Liver (tissue), 9 donors: ENCODE results near the gene EXOC3L1. TPM values are rescaled to one million over a fixed set of nuclear protein-coding genes. Genes with fewer than 3 reads are reported as not detected.

Experiments
- DNase-seq: peaks from one replicate; pipeline ENCODE4 v3.0.0-alpha.2; 2017; ENCODE audit warnings: low spot score
- H3K27ac ChIP-seq, 2 donors: one replicate each; pipeline ENCODE4 v1.7.0; 2013; ENCODE audit warnings: inconsistent platforms in 2 of 2, low read length in 2 of 2, control low read depth in 1 of 2, low read depth in 1 of 2, mild to moderate bottlenecking in 1 of 2
- H3K27me3 ChIP-seq, 4 donors: one replicate each; pipeline versions ENCODE4 v1.6.1 to v1.7.0; 2013; ENCODE audit warnings: low read length in 3 of 4, inconsistent platforms in 1 of 4, mild to moderate bottlenecking in 1 of 4, moderate library complexity in 1 of 4; ENCODE audit not compliant: control insufficient read depth in 4 of 4, insufficient read depth in 4 of 4
- H3K36me3 ChIP-seq, 4 donors: one replicate each; pipeline versions ENCODE4 v1.6.1 to v1.7.0; 2013; ENCODE audit warnings: low read length in 3 of 4, mild to moderate bottlenecking in 3 of 4, low read depth in 1 of 4, moderate library complexity in 1 of 4; ENCODE audit not compliant: control insufficient read depth in 4 of 4, insufficient read depth in 3 of 4
- H3K4me1 ChIP-seq, 4 donors: one replicate each; pipeline versions ENCODE4 v1.6.1 to v1.7.0; 2013; ENCODE audit warnings: low read length in 3 of 4, mild to moderate bottlenecking in 3 of 4, moderate library complexity in 1 of 4; ENCODE audit not compliant: control insufficient read depth in 4 of 4, insufficient read depth in 4 of 4
- H3K4me3 ChIP-seq, 3 donors: one replicate each; pipeline versions ENCODE4 v1.6.1 to v1.7.0; 2013; ENCODE audit warnings: low read length in 3 of 3, control low read depth in 1 of 3, low read depth in 1 of 3, mild to moderate bottlenecking in 1 of 3
- H3K9ac ChIP-seq, 2 donors: one replicate each; pipeline ENCODE4 v1.7.0; 2013; ENCODE audit warnings: low read length in 2 of 2, mild to moderate bottlenecking in 2 of 2, moderate library complexity in 2 of 2, control low read depth in 1 of 2, low read depth in 1 of 2
- H3K9me3 ChIP-seq, 4 donors: one replicate each; pipeline versions ENCODE4 v1.6.1 to v1.7.0; 2013; ENCODE audit warnings: low read length in 3 of 4; ENCODE audit not compliant: control insufficient read depth in 4 of 4
- EGR1 ChIP-seq, 2 donors: IDR thresholded peaks; 2 replicates each; pipeline ENCODE4 v1.6.1; 2016 to 2018; ENCODE audit warnings: antibody characterized with exemption in 2 of 2, low read depth in 2 of 2
- FOXA1 ChIP-seq: IDR thresholded peaks from 2 replicates; pipeline ENCODE4 v1.6.1; 2016; ENCODE audit warnings: antibody characterized with exemption
- FOXA2 ChIP-seq: IDR thresholded peaks from 2 replicates; pipeline ENCODE4 v1.6.1; 2016; ENCODE audit warnings: antibody characterized with exemption
- GABPA ChIP-seq, 2 donors: IDR thresholded peaks in 1 of 2; conservative IDR thresholded peaks in 1 of 2; 2 replicates each; pipeline ENCODE4 v1.6.1; 2016; ENCODE audit warnings: antibody characterized with exemption in 2 of 2, mild to moderate bottlenecking in 1 of 2, moderate library complexity in 1 of 2
- HNF4A ChIP-seq, 2 donors: conservative IDR thresholded peaks; 2 replicates each; pipeline ENCODE4 v1.6.1; 2016; ENCODE audit warnings: antibody characterized with exemption in 2 of 2, mild to moderate bottlenecking in 2 of 2
- HNF4G ChIP-seq: IDR thresholded peaks from 2 replicates; pipeline ENCODE4 v1.6.1; 2016; ENCODE audit warnings: antibody characterized with exemption
- JUND ChIP-seq, 2 donors: IDR thresholded peaks; 2 replicates each; pipeline ENCODE4 v1.6.1; 2016; ENCODE audit warnings: antibody characterized with exemption in 2 of 2
- NR2F2 ChIP-seq: IDR thresholded peaks from 2 replicates; pipeline ENCODE4 v1.6.1; 2016; ENCODE audit warnings: antibody characterized with exemption
- RAD21 ChIP-seq, 2 donors: IDR thresholded peaks; 2 replicates each; pipeline ENCODE4 v1.6.1; 2016; ENCODE audit warnings: antibody characterized with exemption in 2 of 2, mild to moderate bottlenecking in 2 of 2
- RXRA ChIP-seq, 2 donors: IDR thresholded peaks; 2 replicates each; pipeline ENCODE4 v1.6.1; 2017 to 2018; ENCODE audit warnings: antibody characterized with exemption in 2 of 2, mild to moderate bottlenecking in 1 of 2
- SP1 ChIP-seq: IDR thresholded peaks from 2 replicates; pipeline ENCODE4 v1.6.1; 2018; ENCODE audit warnings: antibody characterized with exemption, mild to moderate bottlenecking
- TAF1 ChIP-seq: conservative IDR thresholded peaks from 2 replicates; pipeline ENCODE4 v1.6.1; 2016; ENCODE audit warnings: antibody characterized with exemption, mild to moderate bottlenecking
- YY1 ChIP-seq: IDR thresholded peaks from 2 replicates; pipeline ENCODE4 v1.6.1; 2016; ENCODE audit warnings: antibody characterized with exemption, mild to moderate bottlenecking
- WGBS: extraction: QIAGEN DNeasy Blood & Tissue Kit; methylation state at CpG from one replicate; pipeline ENCODE4 v1.1.7; 2013; 5-methylcytosine and 5-hydroxymethylcytosine counted together
- polyA plus RNA-seq, 2 donors: library from polyadenylated mRNA; stranded (reverse) in 1 of 2; unstranded in 1 of 2; fragments of 200-250 nt in 1 of 2; fragments of >200 nt in 1 of 2; fragmentation: Nextera tagmentation in 1 of 2; extraction: Ambion mirVana in 1 of 2; gene quantifications; one replicate each; pipeline versions ENCODE4 v1.2.1 to v1.2.3, GENCODE V29; 2013 to 2015
- total RNA-seq, 2 donors: library from RNA; depleted of rRNA; stranded (reverse); fragments of >200 nt; gene quantifications; one replicate each; pipeline ENCODE4 v1.2.3, GENCODE V29; 2014
- TF ChIP-seq, protein P1 (sequence below): IDR thresholded peaks from 2 replicates; pipeline ENCODE4 v1.6.1; 2016; ENCODE audit warnings: antibody characterized with exemption
- TF ChIP-seq, protein P2 (sequence below): IDR thresholded peaks from 2 replicates; pipeline ENCODE4 v1.6.1; 2016; ENCODE audit warnings: antibody characterized with exemption
- TF ChIP-seq, protein P3 (sequence below): fragments of 150-350 bp; IDR thresholded peaks from 2 replicates; pipeline ENCODE4 v1.5.1; 2017; ENCODE audit warnings: improper control_type of control experiment, low read depth, low read length; ENCODE audit not compliant: missing input control
- donor health status: healthy.
- donor health status: healthy.
- donor health status: healthy.
- donor health status: healthy.
- donor health status: healthy.

EXOC3L1 gene
- total and polyA plus RNA-seq, 4 donors: 1.1 to 3.7 (median 2.8) TPM

DNA sequence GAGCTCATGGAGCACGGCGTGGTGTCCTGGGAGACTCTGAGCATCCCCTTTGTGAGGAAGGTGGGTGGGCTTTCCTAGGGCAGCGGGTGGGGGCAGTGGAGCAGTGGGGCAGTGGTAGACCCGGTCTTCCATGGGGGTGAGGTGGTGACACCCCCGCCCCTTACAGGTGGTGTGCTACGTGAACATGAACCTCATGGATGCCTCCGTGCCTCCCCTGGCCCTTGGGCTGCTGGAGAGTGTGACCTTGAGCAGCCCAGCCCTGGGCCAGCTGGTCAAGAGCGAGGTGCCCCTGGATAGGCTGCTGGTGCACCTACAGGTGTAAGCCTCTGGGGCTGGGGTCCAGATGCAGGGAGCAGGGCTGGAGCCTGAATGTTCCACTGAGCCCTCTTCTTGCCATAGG lies 10.6 kb upstream of the EXOC3L1 start:
- TF ChIP-seq HNF4A (conservative IDR thresholded peaks at IDR 0.05): no peak
- TF ChIP-seq EGR1 (IDR thresholded peaks at IDR 0.05; ENCODE audit: low read depth in 2 of 2): no peak
- no peak for TF ChIP-seq SP1
- TF ChIP-seq, protein P1, sequence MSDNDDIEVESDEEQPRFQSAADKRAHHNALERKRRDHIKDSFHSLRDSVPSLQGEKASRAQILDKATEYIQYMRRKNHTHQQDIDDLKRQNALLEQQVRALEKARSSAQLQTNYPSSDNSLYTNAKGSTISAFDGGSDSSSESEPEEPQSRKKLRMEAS: no peak
- no peak for DNase-seq
- Histone ChIP-seq H3K9me3 (no peaks in the 10 kb centered on the region), H3K27ac (no peak overlapping the region), H3K4me3 (no peak overlapping the region), H3K9ac (no peak overlapping the region), H3K27me3 (no peaks in the 10 kb centered on the region), H3K36me3 (peaks cover 15 to 55% (median 21%) of the 10 kb centered on the region in 4 donors), H3K4me1 (peaks cover 0 to 16% (median 6%) of the 10 kb centered on the region in 4 donors)
- 93% methylated on average over 8 of the region's 8 CpGs for whole genome bisulfite sequencing

DNA sequence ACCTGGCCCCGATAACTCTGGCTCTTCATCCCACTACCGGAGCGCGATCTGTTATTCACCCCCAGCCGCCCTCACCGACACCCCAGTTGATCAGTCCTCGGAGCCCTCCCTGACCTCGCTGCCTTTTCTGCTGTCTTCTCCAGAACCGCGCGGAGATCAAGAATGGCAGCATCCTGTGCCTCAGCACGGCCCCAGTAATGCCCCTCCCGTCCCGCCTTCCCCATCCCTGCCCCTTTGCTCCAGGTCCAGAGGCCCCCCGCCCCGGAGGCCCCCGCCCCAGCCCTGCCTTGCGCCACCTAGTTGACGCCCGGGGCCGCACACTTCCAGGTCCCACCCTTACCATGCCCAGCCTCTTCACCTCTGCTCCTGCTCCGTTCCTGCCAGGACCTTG lies 9.9 kb upstream of the EXOC3L1 start:
- H3K4me1 ChIP-seq: peaks cover 0 to 16% (median 6%) of the 10 kb centered on the region in 4 donors
- no peak for DNase-seq
- H3K9ac ChIP-seq: no peak overlapping the region
- H3K36me3 ChIP-seq: peaks cover 19 to 61% (median 23%) of the 10 kb centered on the region in 4 donors
- no peak overlapping the region for H3K27ac ChIP-seq
- WGBS: 36% methylated on average over 22 of the region's 22 CpGs
- H3K9me3 ChIP-seq: no peaks in the 10 kb centered on the region
- no peak for TF ChIP-seq FOXA1
- TF ChIP-seq RXRA (IDR thresholded peaks at IDR 0.05): no peak
- TF ChIP-seq, protein P2, sequence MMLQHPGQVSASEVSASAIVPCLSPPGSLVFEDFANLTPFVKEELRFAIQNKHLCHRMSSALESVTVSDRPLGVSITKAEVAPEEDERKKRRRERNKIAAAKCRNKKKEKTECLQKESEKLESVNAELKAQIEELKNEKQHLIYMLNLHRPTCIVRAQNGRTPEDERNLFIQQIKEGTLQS: no peak
- TF ChIP-seq NR2F2: no peak
- TF ChIP-seq GABPA (IDR thresholded peaks at IDR 0.05 in 1 of 2, conservative IDR thresholded peaks at IDR 0.05 in 1 of 2): no peak
- TF ChIP-seq, protein P1: no peak
- TF ChIP-seq FOXA2: no peak
- TF ChIP-seq HNF4G: no peak
- no peak for TF ChIP-seq HNF4A (conservative IDR thresholded peaks at IDR 0.05)
- no peak for TF ChIP-seq SP1
- TF ChIP-seq RAD21 (IDR thresholded peaks at IDR 0.05): no peak
- H3K27me3 ChIP-seq: no peaks in the 10 kb centered on the region
- peak overlapping the region in 1 of 3 donors; percentile 49 for H3K4me3 ChIP-seq

DNA sequence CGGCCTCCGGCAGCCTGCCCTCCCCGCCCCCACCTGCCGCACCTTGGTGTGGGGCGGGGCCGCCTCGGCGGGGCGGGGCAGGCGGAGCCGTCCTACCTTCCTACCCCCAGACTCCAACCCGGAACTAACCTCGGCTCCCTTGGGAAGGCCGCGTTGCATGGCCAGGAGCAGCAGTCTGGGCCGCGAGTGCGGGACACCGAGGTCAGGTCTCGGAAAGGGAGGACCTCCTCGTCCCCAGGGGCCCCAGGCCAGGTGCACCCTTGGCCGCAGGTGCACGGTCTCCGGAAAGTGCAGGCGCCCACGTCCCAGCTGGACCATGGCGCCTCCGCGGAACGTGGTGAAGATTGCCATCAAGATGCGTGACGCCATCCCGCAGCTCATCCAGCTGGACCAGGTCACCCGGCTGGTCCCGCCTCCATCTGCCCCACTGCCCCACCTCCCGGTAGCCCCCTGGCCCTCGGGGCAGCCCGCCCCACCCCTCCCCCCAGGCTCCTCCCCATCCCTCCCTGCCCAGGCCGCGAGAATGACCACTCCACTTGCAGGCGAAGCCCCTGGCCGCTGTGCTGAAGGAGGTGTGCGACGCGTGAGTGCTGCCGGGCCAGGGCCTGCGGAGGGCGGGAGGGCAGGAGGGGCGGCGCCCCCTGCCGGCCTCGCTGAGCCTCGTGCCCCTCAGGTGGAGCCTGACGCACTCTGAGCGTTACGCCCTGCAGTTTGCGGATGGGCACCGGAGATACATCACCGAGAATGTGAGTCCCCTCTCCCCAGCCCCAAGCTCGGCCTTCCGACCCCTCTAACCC lies 9.3 kb upstream of the EXOC3L1 start, which contains the start of gene ELMO3:
ELMO3 (plus strand) TSS at position 121 of the 797 bp plus-strand sequence; CDS start at position 317, 196 bp downstream.
- DNase-seq: no peak
- peaks cover 0 to 17% (median 6%) of the 10 kb centered on the region in 4 donors for H3K4me1 ChIP-seq
- H3K9ac ChIP-seq: no peak within 1 kb of the TSS
- H3K27me3 ChIP-seq: no peaks in the 10 kb centered on the region
- no peaks in the 10 kb centered on the region for H3K9me3 ChIP-seq
- TF ChIP-seq, protein P3, sequence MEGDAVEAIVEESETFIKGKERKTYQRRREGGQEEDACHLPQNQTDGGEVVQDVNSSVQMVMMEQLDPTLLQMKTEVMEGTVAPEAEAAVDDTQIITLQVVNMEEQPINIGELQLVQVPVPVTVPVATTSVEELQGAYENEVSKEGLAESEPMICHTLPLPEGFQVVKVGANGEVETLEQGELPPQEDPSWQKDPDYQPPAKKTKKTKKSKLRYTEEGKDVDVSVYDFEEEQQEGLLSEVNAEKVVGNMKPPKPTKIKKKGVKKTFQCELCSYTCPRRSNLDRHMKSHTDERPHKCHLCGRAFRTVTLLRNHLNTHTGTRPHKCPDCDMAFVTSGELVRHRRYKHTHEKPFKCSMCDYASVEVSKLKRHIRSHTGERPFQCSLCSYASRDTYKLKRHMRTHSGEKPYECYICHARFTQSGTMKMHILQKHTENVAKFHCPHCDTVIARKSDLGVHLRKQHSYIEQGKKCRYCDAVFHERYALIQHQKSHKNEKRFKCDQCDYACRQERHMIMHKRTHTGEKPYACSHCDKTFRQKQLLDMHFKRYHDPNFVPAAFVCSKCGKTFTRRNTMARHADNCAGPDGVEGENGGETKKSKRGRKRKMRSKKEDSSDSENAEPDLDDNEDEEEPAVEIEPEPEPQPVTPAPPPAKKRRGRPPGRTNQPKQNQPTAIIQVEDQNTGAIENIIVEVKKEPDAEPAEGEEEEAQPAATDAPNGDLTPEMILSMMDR: peak; percentile 41
- no peak for TF ChIP-seq FOXA2
- no peak for TF ChIP-seq TAF1
- TF ChIP-seq, protein P1: no peak
- no peak for TF ChIP-seq EGR1 (IDR thresholded peaks at IDR 0.05; ENCODE audit: low read depth in 2 of 2)
- no peak for TF ChIP-seq GABPA (IDR thresholded peaks at IDR 0.05 in 1 of 2, conservative IDR thresholded peaks at IDR 0.05 in 1 of 2)
- TF ChIP-seq JUND (IDR thresholded peaks at IDR 0.05): no peak
- no peak for TF ChIP-seq YY1
- peak within 1 kb of the TSS; percentile 35 to 74 (median 49) for H3K4me3 ChIP-seq
- no peak within 1 kb of the TSS for H3K27ac ChIP-seq
- H3K36me3 ChIP-seq: peaks cover 22 to 64% (median 28%) of the 10 kb centered on the region in 4 donors
- whole genome bisulfite sequencing: 28% methylated on average over 61 of the region's 61 CpGs
